ACC112 (cell line): ENCODE results near the gene TRIO.

Source experiments
- H2AFZ ChIP-seq: fragments of 200-600 bp; sonication (generic); one replicate; pipeline ENCODE4 v1.6.0; 2017; ENCODE audit warnings: antibody characterized with exemption, low read length; ENCODE audit not compliant: unreplicated experiment
- H3K27ac ChIP-seq: fragments of 200-600 bp; sonication (generic); 2 replicates; pipeline ENCODE4 v1.5.1; 2014; ENCODE audit warnings: low read depth, mild to moderate bottlenecking, antibody characterized with exemption, low read length, moderate library complexity
- H3K27me3 ChIP-seq: fragments of 200-600 bp; sonication (generic); 2 replicates; pipeline ENCODE4 v1.6.1; 2014; ENCODE audit warnings: mild to moderate bottlenecking, antibody characterized with exemption, low read length, moderate library complexity, mixed read lengths; ENCODE audit not compliant: insufficient read depth
- H3K36me3 ChIP-seq: fragments of 200-600 bp; sonication (generic); 2 replicates; pipeline ENCODE4 v1.6.1; 2016; ENCODE audit warnings: mild to moderate bottlenecking, antibody characterized with exemption, low read length, moderate library complexity, mixed read lengths; ENCODE audit not compliant: insufficient read depth
- H3K4me1 ChIP-seq: fragments of 200-600 bp; sonication (generic); one replicate; pipeline ENCODE4 v1.6.1; 2016; ENCODE audit warnings: low read length, mixed read lengths; ENCODE audit not compliant: insufficient read depth, unreplicated experiment, control insufficient read depth
- H3K4me3 ChIP-seq: fragments of 200-600 bp; sonication (generic); 2 replicates; pipeline ENCODE4 v1.5.1; 2014; ENCODE audit warnings: mild to moderate bottlenecking, low read depth, low read length
- H3K79me2 ChIP-seq: fragments of 200-600 bp; sonication (generic); one replicate; pipeline ENCODE4 v1.6.0; 2016; ENCODE audit warnings: low read length; ENCODE audit not compliant: control insufficient read depth, unreplicated experiment, insufficient read depth

The TRIO gene

GRCh38 chr5:14442536-14442935 lies 299.4 kb downstream of the TRIO start:
- Histone ChIP-seq H3K27me3 (no peaks in the 10 kb centered on the region), H3K4me1 (peaks cover 80% of the 10 kb centered on the region), H3K79me2 (peaks cover 83% of the 10 kb centered on the region), H3K27ac (peak overlapping the region; percentile 98), H3K4me3 (peak overlapping the region; percentile 80), H2AFZ (no peak overlapping the region), H3K36me3 (peaks cover 15% of the 10 kb centered on the region; the same call in 1 of the 2 replicates)

DNA sequence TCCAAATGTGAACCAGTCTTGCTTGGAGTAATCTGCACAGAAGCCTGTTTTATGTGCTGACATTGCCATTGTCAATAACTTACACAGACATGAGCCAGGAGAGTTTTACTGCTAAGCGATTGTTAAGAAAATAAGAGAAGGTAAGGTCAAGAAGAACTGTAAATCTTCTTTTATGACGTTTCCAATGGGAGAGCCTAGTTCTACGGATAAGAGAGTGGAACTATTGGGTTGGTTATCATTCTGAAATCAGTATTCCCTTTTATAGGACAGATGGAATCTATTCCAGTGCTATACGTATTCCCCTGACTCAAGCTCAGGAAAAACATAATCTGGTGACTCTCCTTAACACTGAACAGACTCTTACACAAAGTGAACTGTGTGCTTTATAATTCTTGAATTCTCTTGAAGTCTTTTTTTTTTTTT lies 300.5 kb downstream of the TRIO start:
- H3K79me2 ChIP-seq = peaks cover 80% of the 10 kb centered on the region
- no peaks in the 10 kb centered on the region for H3K27me3 ChIP-seq
- peaks cover 80% of the 10 kb centered on the region for H3K4me1 ChIP-seq
- no peak overlapping the region for H2AFZ ChIP-seq
- H3K36me3 ChIP-seq = peaks cover 12% of the 10 kb centered on the region; the same call in 1 of the 2 replicates
- peak overlapping the region; percentile 98 for H3K27ac ChIP-seq
- peak overlapping the region; percentile 80 for H3K4me3 ChIP-seq

GRCh38 chr5:14444161-14444560 lies 301.0 kb downstream of the TRIO start:
- Histone ChIP-seq H3K27me3 (no peaks in the 10 kb centered on the region), H3K79me2 (peaks cover 79% of the 10 kb centered on the region), H3K27ac (peak overlapping the region; percentile 98), H3K36me3 (peaks cover 12% of the 10 kb centered on the region; the same call in 1 of the 2 replicates), H3K4me3 (peak overlapping the region; percentile 80), H3K4me1 (peaks cover 82% of the 10 kb centered on the region), H2AFZ (no peak overlapping the region)

- peaks cover 83% of the 10 kb centered on the region for H3K4me1 ChIP-seq
- H2AFZ ChIP-seq = no peak overlapping the region
- peak overlapping the region; percentile 80 for H3K4me3 ChIP-seq
- H3K27me3 ChIP-seq = no peaks in the 10 kb centered on the region
- peak overlapping the region; percentile 98 for H3K27ac ChIP-seq
- H3K36me3 ChIP-seq = peaks cover 12% of the 10 kb centered on the region; the same call in 1 of the 2 replicates
- H3K79me2 ChIP-seq = peaks cover 83% of the 10 kb centered on the region
Measured at GRCh38 chr5:14445013-14445412, 301.9 kb downstream of the TRIO start.

DNA sequence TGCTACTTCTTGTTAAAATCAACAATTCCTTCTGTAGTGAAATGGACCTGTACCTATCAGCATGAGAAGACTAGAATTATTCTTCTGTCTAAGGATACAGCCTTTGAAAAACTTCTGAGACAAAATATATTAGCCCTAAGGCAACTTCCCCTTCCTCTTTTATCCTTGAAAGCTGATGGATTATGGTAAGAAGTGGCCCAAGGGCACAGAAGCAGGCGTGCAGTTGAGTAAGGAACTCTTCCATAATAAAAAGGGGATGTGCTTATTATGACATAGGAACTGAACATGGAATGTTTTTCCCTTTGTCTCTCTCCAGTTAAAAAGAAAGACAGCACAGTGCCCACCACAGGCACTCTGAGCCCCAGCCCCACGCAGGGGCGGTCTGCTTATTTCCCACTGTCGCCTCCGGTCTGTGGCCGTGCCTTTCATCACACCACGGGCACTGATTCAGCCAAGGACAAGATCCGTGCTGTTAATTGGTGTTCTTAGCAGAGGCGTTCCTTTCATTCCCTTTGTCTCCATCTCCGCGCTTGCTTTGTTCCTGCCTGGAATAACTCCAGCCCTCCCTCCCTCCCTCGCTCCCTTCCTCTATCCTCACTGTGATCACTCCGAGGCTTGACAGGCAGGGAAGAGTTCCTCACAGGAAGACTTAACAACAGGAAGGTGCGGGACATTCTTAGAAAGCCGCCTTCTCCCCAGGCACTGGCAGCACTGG lies 302.6 kb downstream of the TRIO start:
- Histone ChIP-seq H3K27ac (peak overlapping the region; percentile 98), H3K4me1 (peaks cover 90% of the 10 kb centered on the region)

DNA sequence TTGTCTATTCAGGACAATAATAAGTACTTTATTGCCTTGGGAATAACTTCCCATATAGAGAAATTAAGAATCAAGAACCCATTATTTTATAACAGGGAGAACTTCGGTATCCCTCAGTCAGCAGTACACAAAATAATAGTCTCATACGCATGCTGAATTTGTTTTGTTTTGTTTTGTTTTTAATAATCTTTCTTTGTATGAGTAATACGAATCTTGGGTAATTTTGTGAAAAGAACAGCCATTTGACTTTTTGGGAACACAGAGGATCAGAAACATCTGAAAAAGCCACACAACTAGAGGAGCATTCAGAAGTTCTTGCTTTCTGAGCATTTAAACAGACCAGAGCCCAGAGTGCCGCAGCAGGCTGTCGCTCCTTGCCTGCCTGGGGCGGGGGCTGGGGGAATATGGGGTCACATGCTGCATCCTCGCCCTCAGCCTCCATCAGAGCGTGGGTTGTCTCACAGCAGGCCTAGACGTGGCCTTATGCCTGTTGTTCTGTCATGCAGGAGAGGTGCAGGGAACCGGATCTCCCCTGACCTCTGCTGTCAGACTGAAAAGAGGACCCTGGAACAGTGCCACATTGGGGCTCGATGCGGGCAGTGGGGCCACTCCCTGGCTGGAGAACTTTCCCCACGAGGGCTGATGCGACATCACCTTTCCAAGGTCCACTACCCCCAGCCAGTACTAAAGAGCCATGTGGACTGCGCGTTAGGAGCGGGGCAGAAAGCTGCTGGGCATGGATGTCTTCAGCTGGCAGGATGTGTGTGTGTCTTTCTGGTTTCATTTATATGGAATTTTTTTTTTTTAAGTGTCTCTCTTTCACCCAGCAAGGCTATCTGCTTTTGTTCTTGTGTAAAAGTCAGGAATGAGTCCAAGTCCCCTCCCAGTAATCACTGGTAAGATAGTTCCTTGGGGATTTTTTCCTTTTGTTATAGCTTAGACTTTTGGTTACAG lies 305.1 kb downstream of the TRIO start:
- H3K27me3 ChIP-seq = no peaks in the 10 kb centered on the region
- H3K27ac ChIP-seq = peak overlapping the region; percentile 98
- peak overlapping the region; percentile 63 for H3K4me3 ChIP-seq
- peaks cover 23% of the 10 kb centered on the region for H3K36me3 ChIP-seq
- H3K79me2 ChIP-seq = peaks cover 92% of the 10 kb centered on the region
- no peak overlapping the region for H2AFZ ChIP-seq
- H3K4me1 ChIP-seq = peaks cover 94% of the 10 kb centered on the region

More for the DNA sequence above, 302.6 kb downstream of the TRIO start:
- Histone ChIP-seq H3K4me3 (peak overlapping the region; percentile 80), H3K27me3 (no peaks in the 10 kb centered on the region), H2AFZ (no peak overlapping the region), H3K36me3 (peaks cover 19% of the 10 kb centered on the region), H3K79me2 (peaks cover 91% of the 10 kb centered on the region)

DNA sequence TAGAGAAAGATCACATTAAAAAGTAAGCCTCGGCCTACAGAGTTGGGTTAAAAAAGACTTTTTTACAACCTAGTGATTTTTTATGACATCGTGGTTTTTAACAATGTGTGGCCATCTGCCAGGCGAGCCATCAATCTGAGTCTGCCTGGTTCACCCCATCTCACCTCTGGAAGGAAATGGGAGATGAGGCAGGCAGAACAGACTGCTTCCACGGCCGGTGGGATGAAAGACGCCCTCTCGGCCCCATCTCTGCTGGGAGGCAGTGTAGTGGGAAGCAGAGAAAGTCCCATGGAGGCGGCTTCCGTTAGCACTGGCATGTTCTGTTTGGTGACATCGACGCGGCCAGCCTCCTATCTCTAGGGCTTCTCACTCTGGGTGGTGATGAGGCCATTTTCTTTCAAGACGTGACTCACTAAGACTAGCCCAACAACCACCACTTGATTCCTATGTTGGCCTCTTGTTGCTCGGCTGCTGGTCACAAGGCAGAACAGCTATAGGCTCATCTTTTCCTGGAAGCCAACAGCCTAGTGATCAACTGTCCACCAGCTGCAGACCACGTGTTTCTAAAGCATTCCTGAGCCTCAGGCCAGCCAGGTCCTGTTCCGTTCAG lies 306.0 kb downstream of the TRIO start:
- Histone ChIP-seq H3K36me3 (peaks cover 31% of the 10 kb centered on the region), H3K79me2 (peaks cover 92% of the 10 kb centered on the region), H3K4me3 (peak overlapping the region; percentile 63), H3K27me3 (no peaks in the 10 kb centered on the region), H2AFZ (no peak overlapping the region), H3K27ac (peak overlapping the region; percentile 98), H3K4me1 (peaks cover 85% of the 10 kb centered on the region)

- Histone ChIP-seq H3K4me1 (peaks cover 76% of the 10 kb centered on the region), H3K36me3 (peaks cover 38% of the 10 kb centered on the region), H2AFZ (no peak overlapping the region), H3K27ac (peak overlapping the region; percentile 98), H3K79me2 (peaks cover 92% of the 10 kb centered on the region), H3K4me3 (peak overlapping the region; percentile 63), H3K27me3 (no peaks in the 10 kb centered on the region)
Measured at GRCh38 chr5:14450018-14450524, 306.9 kb downstream of the TRIO start.

DNA sequence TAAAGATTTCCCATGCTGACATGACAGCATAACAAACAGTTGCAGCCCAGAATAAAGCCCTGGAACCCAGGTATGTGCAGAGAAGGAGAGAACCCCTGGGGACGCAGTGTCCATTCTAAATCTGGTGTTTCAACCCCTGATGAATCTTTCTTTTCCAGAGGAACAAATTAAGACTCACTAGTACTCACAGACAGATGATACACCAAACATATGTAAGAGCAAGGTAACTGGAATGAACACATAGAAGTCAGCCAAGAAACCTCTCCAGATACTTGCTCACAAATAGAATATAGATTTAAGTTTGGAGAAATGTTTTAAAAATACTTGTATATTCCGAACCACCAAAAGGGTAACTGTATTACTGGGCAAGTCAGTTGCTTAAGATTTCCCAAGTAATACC lies 307.6 kb downstream of the TRIO start:
- Histone ChIP-seq H2AFZ (no peak overlapping the region), H3K27me3 (no peaks in the 10 kb centered on the region)

DNA sequence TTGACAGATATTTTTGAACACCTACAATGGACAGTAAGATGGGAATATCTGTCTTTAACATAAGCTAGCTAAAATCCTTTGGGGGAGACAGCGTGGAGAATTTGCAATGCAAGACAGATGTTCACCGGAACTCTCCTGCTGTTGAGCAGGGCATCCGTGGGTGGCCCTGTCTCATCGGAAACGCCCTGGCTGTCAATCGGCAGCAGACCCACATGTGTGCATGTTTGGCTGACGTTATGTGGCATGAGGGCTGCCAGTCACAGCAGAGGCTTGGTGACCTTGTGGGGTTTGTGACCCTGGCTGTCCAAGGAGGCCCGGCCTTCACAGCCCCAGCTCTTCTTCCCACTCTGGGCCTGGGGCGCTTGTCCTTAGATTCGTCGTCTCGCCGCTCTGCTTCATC lies 308.7 kb downstream of the TRIO start:
- Histone ChIP-seq H2AFZ (no peak overlapping the region), H3K27ac (peak overlapping the region; percentile 98), H3K4me3 (no peak overlapping the region), H3K36me3 (peaks cover 39% of the 10 kb centered on the region), H3K79me2 (peaks cover 91% of the 10 kb centered on the region), H3K27me3 (no peaks in the 10 kb centered on the region), H3K4me1 (peaks cover 61% of the 10 kb centered on the region)

More for the DNA sequence above, 307.6 kb downstream of the TRIO start:
- Histone ChIP-seq H3K79me2 (peaks cover 91% of the 10 kb centered on the region), H3K4me3 (peak overlapping the region; percentile 63; the same call in 1 of the 2 replicates), H3K27ac (peak overlapping the region; percentile 98), H3K36me3 (peaks cover 39% of the 10 kb centered on the region), H3K4me1 (peaks cover 69% of the 10 kb centered on the region)
